Amygdala (tissue), 56 donors: ENCODE data around the gene HOXA10.

Experiments used
- DNase-seq, 56 donors: peaks; one replicate each; lab custom pipeline; 2025; lab: John Stamatoyannopoulos, UW

HOXA10 gene

DNA sequence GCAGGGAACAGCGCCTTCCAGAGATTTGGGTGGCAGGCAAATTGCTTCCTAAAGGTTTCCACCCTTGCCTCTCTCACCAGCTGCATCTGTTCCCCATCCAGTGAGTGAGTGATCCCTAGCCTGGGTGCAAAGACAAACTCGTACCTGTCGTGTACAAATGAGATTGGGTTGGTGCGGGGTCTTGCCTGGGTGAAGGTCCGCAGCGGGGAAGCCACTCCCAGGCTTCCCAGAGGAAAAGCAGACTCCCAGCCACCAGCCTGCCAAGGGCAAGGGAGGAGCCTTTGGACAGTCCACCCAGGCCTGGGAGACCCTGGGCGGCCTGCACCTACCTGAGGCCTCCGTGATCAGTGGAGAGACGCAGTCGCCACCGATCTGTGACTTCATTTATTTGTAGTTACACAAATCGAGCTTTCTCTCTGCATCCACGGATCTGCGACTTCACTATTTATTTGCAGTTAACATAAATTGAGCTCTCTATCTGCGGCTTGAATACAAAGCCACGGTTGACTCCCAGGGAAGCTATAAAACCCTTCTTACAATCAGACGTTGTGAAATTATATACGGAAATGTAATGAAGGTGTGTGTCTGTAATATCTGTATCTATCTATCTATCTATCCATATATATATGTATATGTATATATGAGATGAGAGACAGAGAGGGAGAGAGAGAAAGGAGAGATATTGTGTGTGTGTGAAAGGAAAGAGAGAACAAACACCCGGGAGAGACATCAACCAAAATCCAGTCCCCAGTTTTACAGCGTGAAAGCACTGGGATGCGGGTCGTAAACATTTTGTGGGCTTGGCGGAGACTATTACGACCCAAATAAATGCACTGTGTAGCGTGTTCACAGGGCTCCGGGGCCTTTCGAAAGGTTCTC, 14.6 kb downstream of the HOXA10 start:
- no peak for DNase-seq

DNA sequence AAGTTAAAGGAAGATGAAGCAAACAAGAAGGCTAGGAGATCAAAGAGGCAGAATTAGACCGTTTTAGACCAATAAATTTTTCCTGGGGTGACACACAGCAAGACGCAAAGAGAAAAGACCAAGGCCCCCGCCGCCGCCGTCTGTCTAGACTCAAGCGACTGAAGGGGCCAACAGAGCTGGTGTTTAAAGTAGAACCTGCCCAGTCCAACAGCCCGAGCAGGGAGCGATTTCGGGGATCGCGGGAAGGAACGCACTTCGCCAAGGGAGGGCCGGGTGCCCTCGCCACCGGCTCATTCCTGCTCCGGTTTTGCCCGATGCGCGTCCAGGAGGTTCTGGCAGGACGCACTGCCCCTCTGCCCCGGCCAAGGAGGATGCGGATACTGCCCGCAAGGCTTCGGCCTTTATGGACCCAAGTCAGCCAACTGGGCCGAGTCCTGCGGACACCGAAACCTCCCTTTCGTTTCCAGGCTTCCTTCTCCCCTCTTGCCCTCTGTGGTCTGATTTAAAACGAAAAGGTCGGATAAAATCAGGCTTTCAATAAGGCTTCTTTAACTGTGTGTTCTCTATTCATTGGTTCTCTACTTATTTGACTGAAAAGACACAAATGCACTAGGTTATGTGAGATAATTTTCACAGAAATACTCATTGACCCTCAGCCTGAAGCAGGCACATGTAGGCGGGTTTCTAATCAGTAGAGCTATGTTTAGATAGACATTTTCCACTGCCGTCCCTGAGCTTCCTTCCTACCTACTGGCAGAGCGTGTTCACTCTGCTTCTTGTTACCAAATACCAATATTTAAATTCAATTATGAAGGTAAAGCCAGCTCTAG, 15.5 kb downstream of the HOXA10 start:
- DNase-seq = no peak

DNA sequence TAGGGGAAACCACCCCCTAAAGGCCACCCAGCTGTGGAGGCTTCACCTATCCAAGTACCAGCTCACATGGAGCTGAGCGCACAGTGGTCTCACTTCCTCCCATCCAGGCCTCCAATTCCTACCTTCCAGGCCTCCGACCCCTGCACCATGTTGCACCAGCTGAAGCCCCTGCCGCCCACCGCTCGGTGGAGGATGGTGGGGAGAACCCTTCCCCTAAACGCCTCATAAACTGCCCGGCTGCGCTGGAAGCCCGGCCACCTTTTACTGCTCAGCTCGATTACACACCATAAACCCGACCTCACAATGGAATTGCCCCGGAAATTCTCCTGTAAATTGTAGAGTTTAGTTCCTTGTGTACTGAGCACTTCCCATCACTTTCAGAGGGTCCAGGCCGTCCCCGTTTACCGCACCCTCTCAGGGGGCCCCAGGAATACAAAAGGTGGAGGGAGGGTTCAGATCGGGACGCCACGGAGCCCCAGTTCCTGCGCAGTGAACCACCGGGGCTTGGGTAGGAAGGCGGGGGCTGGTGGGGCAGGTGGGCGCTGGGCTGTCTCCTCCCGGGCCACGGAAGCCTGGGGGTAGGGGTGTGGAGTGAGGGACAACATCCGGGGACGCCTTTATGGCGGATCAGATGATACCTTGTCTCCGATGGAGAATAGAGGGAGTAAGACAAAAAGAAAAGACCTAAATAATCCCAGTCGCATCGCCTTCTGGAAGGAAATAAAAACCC, 16.3 kb downstream of the HOXA10 start:
- no peak for DNase-seq

DNA sequence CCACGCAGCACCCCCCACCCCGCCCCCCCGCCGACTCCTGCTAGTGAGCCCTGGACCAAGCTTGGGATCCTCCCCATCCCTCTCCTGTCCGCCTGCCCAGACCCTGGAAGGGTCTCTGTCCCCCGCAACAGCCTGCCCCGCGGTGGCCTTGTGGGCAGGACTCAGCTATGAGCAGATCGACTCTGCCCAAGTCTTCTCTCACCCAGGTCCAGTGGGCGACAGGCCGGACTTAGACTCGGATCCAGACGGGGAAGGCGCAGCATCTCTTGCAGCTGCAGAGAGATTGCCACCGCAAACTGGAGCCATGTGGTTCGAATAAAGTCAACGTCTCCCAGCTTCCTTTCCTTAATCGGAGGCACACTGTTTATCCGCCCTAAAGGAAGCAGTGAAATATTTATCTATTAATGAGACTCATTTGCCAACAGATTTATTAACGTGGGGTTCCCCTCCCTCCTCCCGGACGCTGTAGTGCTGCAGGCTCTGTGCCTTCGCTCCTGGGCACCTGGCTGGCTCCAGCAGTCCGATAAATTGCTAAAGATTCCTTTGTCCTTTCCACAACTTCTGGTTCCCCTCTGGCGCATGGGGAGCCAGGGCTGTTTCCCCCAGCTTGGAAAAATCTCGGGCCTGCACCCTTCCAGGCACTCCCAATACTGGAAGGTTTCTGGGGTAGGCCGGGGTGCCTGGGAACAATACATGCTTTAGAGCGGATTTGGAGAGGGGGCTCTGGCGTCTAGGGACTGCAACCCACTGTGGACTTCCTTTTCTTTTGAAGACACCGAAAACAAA, 17.0 kb downstream of the HOXA10 start:
- DNase-seq = no peak

DNA sequence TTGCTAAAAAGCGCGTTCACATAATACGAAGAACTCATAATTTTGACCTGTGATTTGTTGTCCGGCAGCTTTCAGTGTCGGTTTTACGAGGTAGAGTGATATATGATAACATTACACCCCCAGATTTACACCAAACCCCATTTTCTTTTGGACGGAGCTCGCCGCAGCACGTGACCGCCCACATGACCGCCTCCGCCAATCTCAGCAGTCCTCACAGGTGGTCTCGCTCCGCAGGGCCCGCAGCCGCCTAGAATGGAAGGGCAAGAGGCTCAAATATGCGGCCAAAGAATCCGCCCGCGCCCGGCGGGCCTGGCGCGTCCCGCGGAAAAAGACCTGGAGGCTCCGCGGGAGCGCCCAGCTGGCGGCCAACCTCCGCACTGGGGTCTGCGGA, 17.6 kb downstream of the HOXA10 start, which contains the start of gene HOXA7:
HOXA7 (minus strand) TSS at position 168 of the 391 bp plus-strand sequence; CDS start at position 38, 130 bp downstream.
- DNase-seq = no peak

GRCh38 chr7:27155816-27156507, 18.2 kb downstream of the HOXA10 start:
- no peak for DNase-seq

DNA sequence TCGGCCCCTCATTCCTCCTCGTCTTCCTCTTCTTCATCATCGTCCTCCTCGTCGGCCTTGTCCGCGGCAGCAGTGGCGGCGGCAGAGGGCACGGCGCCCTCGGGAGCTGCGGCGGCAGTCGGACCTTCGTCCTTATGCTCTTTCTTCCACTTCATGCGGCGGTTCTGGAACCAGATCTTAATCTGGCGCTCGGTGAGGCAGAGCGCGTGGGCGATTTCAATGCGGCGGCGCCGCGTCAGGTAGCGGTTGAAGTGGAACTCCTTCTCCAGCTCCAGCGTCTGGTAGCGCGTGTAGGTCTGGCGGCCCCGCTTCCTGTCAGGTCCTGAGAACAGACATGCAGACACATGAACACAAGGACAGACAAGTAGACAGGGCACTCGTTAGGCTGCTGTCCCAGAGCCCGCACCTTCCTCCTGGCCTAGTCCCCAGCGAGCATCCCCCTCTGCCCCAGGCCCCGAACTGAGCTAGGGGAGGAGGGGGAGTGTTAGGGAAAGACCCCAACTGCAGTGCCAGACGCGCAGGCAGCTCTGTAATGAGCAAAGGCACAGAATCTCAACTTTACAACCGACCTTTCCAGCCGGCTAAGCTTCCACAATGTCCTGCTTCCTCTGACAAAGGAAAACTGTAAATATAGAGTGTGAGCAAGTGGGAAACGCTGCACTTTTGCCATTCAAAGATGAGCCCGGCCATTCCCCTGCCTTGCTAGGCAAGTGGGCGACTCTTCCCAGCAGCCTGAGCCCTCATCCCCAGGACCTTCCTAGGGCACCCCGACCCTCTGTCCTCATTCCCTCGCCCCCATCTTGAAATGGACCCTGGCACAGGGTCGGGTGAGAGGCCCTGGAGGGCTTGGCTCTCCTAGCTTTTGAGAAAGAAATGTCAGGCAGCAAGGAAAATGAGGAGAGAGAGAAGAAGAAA, 19.0 kb downstream of the HOXA10 start:
- no peak for DNase-seq

- DNase-seq = no peak
Observed at GRCh38 chr7:27154369-27154768, 19.8 kb downstream of the HOXA10 start.

GRCh38 chr7:27153526-27153925, 20.6 kb downstream of the HOXA10 start:
- no peak for DNase-seq

DNA sequence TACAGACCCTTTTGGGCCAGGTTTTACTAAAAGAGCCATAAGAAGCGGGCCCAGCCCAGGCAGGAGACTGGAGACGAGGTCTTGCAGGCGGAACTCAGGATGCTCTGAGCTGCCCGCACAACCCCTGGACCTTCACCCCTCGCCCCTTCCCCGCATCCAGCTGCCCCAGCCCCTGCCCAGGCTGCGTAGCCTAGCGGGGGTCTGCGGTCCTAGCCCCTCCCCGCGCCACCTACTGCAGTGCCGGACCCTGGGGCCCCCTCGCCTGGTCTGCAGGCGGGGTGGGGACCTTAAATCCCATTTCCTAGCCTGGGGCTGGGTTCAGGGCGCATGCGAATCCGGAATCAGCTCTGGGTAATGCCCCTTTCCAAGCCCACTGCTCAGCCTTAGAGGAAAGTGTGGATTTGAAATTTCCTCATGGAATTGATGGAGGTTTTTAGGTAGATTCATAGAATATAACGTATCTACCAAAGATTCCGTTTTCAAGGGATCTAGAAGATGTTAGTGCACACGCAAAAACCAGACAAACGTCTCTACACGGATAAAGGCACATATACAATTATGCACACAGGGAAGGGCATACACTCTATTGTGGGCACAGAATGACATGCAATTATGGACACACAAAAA, 21.2 kb downstream of the HOXA10 start:
- no peak for DNase-seq

DNA sequence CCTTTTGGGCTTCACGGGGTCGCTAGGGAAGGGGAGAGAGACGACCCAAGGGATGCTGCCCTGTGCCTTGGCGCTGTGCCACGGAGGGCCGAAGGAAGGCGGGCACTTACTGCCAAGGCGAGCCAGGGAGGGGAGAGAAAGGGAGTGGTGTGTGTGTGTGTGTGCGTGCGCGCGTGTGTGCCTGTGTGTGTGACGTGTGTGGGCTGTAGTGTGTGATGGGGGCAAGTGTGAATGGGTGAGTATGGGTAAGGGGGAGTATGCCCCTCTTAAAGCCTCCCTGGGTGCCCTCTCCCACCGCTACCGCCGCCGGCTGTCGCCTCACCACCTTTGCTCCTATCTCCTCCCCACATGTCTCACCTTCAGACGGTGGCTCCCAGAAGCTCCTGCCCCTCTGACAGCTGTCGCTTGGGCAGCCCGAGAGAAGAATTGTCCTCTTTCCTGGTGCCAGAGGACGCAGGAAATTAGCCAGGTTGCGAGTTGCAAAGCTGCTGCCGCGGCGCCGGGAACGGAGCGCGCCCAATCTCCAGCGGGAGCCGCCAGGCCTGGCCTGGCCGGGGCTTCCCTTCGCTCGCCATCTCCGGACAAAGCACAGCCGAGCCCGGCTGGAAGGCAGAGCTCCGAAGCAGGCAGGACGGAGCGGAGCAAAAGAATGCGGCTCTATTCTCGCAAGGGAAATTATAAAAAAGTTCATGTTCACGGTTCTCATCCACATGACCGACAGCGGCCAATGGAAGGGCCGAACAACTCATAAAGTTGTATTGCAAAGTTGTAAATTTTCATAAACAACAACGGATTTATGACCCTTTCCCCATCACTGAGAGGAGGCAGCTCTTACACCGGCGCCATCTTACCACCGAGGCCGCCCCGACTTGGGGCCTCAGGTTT, 21.9 kb downstream of the HOXA10 start, which contains the start of gene HOXA3:
HOXA3 (minus strand) TSS at position 653 of the 885 bp plus-strand sequence. CDS start 41,943 bp downstream, outside the sequence.
- DNase-seq = no peak

DNA sequence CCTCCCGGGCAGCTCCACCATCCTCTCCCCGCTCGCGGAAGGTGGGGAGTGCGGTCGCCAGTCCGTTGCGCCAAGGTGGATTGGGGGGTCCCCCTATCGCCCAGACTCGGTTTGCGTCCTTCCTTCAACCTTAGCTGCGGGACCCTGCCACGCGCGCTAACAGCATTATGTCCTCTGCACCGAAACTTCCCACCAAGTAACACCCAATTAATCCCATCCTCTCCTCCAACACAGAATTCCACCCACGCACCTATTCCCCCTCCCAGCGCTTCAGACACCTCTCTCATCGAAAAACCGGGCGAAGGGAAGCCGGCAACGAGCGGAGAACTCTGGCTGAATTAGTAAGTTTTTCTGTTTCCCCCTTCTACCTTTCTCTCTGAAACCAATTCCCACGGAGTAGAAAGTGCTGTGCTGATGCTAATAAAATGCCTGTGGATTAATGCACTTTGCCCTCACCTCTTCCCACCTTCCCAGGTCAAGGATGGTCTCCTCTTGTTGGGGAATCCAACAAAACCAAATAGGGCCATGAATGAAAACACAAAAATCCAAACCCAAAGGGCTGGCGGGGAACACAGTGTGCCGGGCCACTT, 22.7 kb downstream of the HOXA10 start:
- no peak for DNase-seq

GRCh38 chr7:27150568-27151340, 23.4 kb downstream of the HOXA10 start:
- DNase-seq = peak in 8 of 56 donors; percentile 7 to 43 (median 17)

DNA sequence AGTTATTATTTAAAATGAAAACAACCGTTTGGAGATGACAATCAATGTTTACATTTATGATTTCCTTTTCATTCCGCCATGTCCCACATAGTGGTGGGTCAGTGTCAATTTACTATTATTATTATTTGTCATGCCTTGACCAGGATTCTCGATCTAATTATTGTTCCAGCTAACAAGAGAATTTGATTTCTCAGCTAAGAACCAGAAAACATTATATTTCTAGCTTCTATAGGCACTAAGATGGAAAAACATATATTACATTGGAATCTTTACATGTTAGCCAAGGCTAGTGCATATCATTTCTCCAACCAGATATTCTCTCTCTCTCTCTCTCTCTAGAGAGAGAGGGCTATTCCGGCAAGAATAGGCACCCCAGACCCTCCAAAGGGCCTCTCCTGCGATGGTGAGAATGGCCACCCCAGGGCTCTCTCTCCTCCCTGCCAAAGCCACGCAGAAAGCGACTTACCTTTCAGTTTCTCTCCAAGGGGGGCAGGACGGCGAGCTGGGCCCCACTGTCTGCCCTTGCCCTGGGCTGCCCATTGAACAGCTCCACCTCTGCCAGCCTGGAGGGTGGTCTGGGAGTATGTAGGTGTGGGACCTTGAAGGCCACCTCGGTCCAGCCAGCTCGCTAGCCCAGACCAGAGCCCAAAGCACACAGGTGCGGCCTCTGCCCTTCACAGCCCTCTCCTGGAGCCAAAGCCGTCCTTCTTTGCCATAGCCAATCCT, 24.1 kb downstream of the HOXA10 start:
- DNase-seq = no peak
